G401 (cell line): ENCODE data around the gene CCNL2. TPM values are rescaled to one million over a fixed set of nuclear protein-coding genes. Genes with fewer than 3 reads are reported as not detected.

Experiments
- DNase-seq: peaks from one replicate; pipeline ENCODE4 v3.0.0-alpha.2; 2015; ENCODE audit warnings: low spot score
- in situ Hi-C: cut with HindIII; loops from 2 replicates; pipeline ENCODE4 v1.10.0; 2016; ENCODE audit warnings: low sequenced_read_pairs, mixed read lengths
- total RNA-seq: library from RNA; depleted of rRNA; stranded (reverse); fragments of >200 nt; shearing (Covaris generic); gene quantifications from 2 replicates; pipeline ENCODE4 v1.2.3, GENCODE V29; 2014; rRNA removed

Gene CCNL2
- total RNA-seq, 1 experiment from 2014 or later = 105 TPM

GRCh38 chr1:1337793-1338147, 61.4 kb downstream of the CCNL2 start:
- in situ Hi-C loops = no loop called here
- no peak for DNase-seq

- DNase-seq = no peak
- in situ Hi-C loops = no loop called here
Observed at GRCh38 chr1:1336931-1337792, 62.0 kb downstream of the CCNL2 start.

- DNase-seq = no peak
- in situ Hi-C loops = no loop called here
Observed at GRCh38 chr1:1336446-1336845, 62.7 kb downstream of the CCNL2 start.

GRCh38 chr1:1335792-1336248, 63.3 kb downstream of the CCNL2 start:
- in situ Hi-C loops = no loop called here
- no peak for DNase-seq

Other genes starting within 250 kb of the CCNL2 start
- not detected in 2 replicates for gene TTLL10, start 225.5 kb downstream of the CCNL2 start, total RNA-seq
- 1.2 TPM in 1 of 2 replicates, not detected in the other for gene TNFRSF18, start 192.7 kb downstream of the CCNL2 start, total RNA-seq
- not detected in 2 replicates for gene TNFRSF4, start 185.2 kb downstream of the CCNL2 start, total RNA-seq
- gene SDF4, start 167.3 kb downstream of the CCNL2 start, total RNA-seq = 92.4 and 99.1 TPM in 2 replicates
- 38.4 and 44.3 TPM in 2 replicates for gene B3GALT6, start 167.1 kb downstream of the CCNL2 start, total RNA-seq
- gene C1QTNF12, start 152.6 kb downstream of the CCNL2 start, total RNA-seq = 5.1 and 13.3 TPM in 2 replicates
- gene UBE2J2, start 125.5 kb downstream of the CCNL2 start, total RNA-seq = 88.4 and 102 TPM in 2 replicates
- gene SCNN1D, start 118.9 kb downstream of the CCNL2 start, total RNA-seq = 0.71 and 1.2 TPM in 2 replicates
- 23.6 and 33.8 TPM in 2 replicates for gene ACAP3, start 91.4 kb downstream of the CCNL2 start, total RNA-seq
- gene PUSL1, start 90.7 kb downstream of the CCNL2 start, total RNA-seq = 66.7 and 84.9 TPM in 2 replicates
- gene INTS11, start 74.7 kb downstream of the CCNL2 start, total RNA-seq = 107 and 109 TPM in 2 replicates
- 22.5 and 23.5 TPM in 2 replicates for gene CPTP, start 74.5 kb downstream of the CCNL2 start, total RNA-seq
- 0.14 TPM in 1 of 2 replicates, not detected in the other for gene TAS1R3, start 68.1 kb downstream of the CCNL2 start, total RNA-seq
- gene DVL1, start 49.9 kb downstream of the CCNL2 start, total RNA-seq = 66.4 and 70.2 TPM in 2 replicates
- gene MXRA8, start 40.8 kb downstream of the CCNL2 start, total RNA-seq = 23.0 and 26.7 TPM in 2 replicates
- gene AURKAIP1, start 24.1 kb downstream of the CCNL2 start, total RNA-seq = 210 and 263 TPM in 2 replicates
- 60.9 and 75.0 TPM in 2 replicates for gene MRPL20, start 8.0 kb upstream of the CCNL2 start, total RNA-seq
- gene ANKRD65, start 21.9 kb upstream of the CCNL2 start, total RNA-seq = 0.43 and 0.54 TPM in 2 replicates
- gene VWA1, start 36.4 kb upstream of the CCNL2 start, total RNA-seq = 20.3 and 26.8 TPM in 2 replicates
- gene ATAD3C, start 50.4 kb upstream of the CCNL2 start, total RNA-seq = 0.14 TPM in 1 of 2 replicates, not detected in the other
- 73.1 and 102 TPM in 2 replicates for gene ATAD3B, start 72.4 kb upstream of the CCNL2 start, total RNA-seq
- 88.6 and 111 TPM in 2 replicates for gene ATAD3A, start 112.8 kb upstream of the CCNL2 start, total RNA-seq
- 1.1 TPM in 1 of 2 replicates, not detected in the other for gene TMEM240, start 141.3 kb upstream of the CCNL2 start, total RNA-seq
- gene SSU72, start 175.5 kb upstream of the CCNL2 start, total RNA-seq = 145 and 169 TPM in 2 replicates
- gene FNDC10, start 200.8 kb upstream of the CCNL2 start, total RNA-seq = 1.2 and 6.8 TPM in 2 replicates
- gene MIB2, start 216.2 kb upstream of the CCNL2 start, total RNA-seq = 37.1 and 63.9 TPM in 2 replicates
- 1.1 and 1.3 TPM in 2 replicates for gene MMP23B, start 232.8 kb upstream of the CCNL2 start, total RNA-seq